BE2C (cell line): ENCODE results near the gene MLPH.

ENCODE experiments used
- DNase-seq: peaks from one replicate; pipeline ENCODE4 v3.0.0-alpha.2; 2020
- H3K27me3 ChIP-seq: fragments of 250-450 bp; sonication (Bioruptor Pico); 2 replicates; pipeline ENCODE4 v1.5.1; 2020; ENCODE audit warnings: mild to moderate bottlenecking
- H3K36me3 ChIP-seq: fragments of 250-450 bp; sonication (Bioruptor Pico); 2 replicates; pipeline ENCODE4 v1.5.1; 2020; ENCODE audit warnings: mild to moderate bottlenecking
- H3K4me1 ChIP-seq: fragments of 250-450 bp; sonication (Bioruptor Pico); 2 replicates; pipeline ENCODE4 v1.5.1; 2020
- H3K4me3 ChIP-seq: 2 replicates; pipeline ENCODE4 v1.5.1; 2011; ENCODE audit warnings: low read depth, low read length
- H3K9me3 ChIP-seq: fragments of 250-450 bp; sonication (Bioruptor Pico); 2 replicates; pipeline ENCODE4 v1.5.1; 2020
- TF ChIP-seq, protein P1 (sequence below): IDR thresholded peaks from 2 replicates; pipeline ENCODE4 v1.5.1; 2012; ENCODE audit warnings: mild to moderate bottlenecking, low read depth, low read length

MLPH gene

GRCh38 chr2:237444071-237444470 is 43.0 kb upstream of the MLPH start:
- no peak for DNase-seq
- no peaks in the 10 kb centered on the region for H3K36me3 ChIP-seq
- H3K9me3 ChIP-seq, result no peaks in the 10 kb centered on the region
- TF ChIP-seq, protein P1, sequence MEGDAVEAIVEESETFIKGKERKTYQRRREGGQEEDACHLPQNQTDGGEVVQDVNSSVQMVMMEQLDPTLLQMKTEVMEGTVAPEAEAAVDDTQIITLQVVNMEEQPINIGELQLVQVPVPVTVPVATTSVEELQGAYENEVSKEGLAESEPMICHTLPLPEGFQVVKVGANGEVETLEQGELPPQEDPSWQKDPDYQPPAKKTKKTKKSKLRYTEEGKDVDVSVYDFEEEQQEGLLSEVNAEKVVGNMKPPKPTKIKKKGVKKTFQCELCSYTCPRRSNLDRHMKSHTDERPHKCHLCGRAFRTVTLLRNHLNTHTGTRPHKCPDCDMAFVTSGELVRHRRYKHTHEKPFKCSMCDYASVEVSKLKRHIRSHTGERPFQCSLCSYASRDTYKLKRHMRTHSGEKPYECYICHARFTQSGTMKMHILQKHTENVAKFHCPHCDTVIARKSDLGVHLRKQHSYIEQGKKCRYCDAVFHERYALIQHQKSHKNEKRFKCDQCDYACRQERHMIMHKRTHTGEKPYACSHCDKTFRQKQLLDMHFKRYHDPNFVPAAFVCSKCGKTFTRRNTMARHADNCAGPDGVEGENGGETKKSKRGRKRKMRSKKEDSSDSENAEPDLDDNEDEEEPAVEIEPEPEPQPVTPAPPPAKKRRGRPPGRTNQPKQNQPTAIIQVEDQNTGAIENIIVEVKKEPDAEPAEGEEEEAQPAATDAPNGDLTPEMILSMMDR, result no peak
- peaks cover 4% of the 10 kb centered on the region; the same call in 1 of the 2 replicates for H3K4me1 ChIP-seq
- H3K4me3 ChIP-seq, result no peak overlapping the region
- H3K27me3 ChIP-seq, result no peaks in the 10 kb centered on the region

DNA sequence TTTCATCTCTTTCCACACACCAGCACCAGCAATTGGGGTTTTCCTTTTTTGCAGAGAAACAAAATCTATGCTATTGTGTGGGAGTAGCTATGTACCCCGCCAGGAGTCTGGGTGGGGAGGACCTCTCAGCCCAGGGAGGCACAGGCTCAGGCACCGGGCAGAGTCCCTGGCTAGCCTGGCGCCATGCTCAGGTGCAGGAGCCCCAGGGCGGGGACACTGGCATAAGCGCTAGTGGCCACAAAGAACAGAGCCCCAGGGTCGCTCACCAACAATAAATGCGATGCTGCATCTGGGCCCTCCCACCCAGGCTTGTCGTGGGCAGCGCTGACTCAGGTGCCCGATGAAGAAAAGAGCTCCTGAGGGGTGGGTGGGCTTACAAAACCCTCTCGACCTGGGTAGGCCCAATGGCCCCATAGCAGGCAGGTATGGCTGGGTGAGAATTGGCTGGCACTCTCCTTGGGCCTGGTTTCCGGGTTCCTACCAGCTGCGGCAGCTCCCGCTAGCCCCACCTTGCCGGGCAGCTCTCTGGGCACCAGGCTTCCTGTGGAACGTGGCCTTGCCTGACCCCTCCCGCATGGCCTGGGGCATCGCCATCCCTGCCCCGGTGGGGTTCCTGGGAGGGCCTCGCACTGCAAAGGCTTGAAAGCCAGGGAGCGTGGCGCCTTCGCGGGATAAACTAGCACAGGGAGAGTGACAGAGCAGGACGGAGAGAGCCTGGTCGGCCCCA is 41.3 kb upstream of the MLPH start:
- H3K9me3 ChIP-seq, result no peaks in the 10 kb centered on the region
- TF ChIP-seq, protein P1, result no peak

DNA sequence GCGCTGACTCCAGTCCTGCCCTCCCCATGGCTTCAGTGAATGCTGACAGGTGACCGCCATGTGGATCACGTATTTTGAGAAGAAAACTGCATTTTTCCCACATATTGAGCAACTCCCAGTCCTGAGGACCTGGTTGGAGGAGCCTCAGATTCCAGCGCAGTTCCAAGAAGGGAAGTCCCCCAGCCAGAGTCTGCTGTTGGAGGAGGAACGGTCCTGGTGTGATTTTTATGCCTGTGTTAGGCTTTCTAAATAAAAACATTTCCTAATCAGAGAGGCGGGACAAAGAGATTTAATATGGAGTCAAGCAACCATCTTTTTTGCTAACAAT is 40.7 kb upstream of the MLPH start:
- H3K4me1 ChIP-seq, result peaks cover 3% of the 10 kb centered on the region; the same call in 1 of the 2 replicates
- H3K4me3 ChIP-seq, result no peak overlapping the region
- no peaks in the 10 kb centered on the region for H3K27me3 ChIP-seq
- H3K36me3 ChIP-seq, result no peaks in the 10 kb centered on the region
- TF ChIP-seq, protein P1, result no peak
- no peak for DNase-seq
- no peaks in the 10 kb centered on the region for H3K9me3 ChIP-seq

More for the DNA sequence above, 41.3 kb upstream of the MLPH start:
- Histone ChIP-seq H3K27me3 (no peaks in the 10 kb centered on the region), H3K36me3 (no peaks in the 10 kb centered on the region), H3K4me1 (peaks cover 4% of the 10 kb centered on the region; the same call in 1 of the 2 replicates), H3K4me3 (no peak overlapping the region)
- DNase-seq, result no peak

GRCh38 chr2:237447496-237447895 is 39.6 kb upstream of the MLPH start:
- TF ChIP-seq, protein P1, result no peak
- Histone ChIP-seq H3K9me3 (no peaks in the 10 kb centered on the region), H3K4me1 (no peaks in the 10 kb centered on the region), H3K27me3 (no peaks in the 10 kb centered on the region), H3K4me3 (no peak overlapping the region), H3K36me3 (no peaks in the 10 kb centered on the region)
- no peak for DNase-seq

- H3K9me3 ChIP-seq, result no peaks in the 10 kb centered on the region
- no peaks in the 10 kb centered on the region for H3K36me3 ChIP-seq
- no peak for DNase-seq
- H3K27me3 ChIP-seq, result no peaks in the 10 kb centered on the region
- no peak overlapping the region for H3K4me3 ChIP-seq
- TF ChIP-seq, protein P1, result no peak
- no peaks in the 10 kb centered on the region for H3K4me1 ChIP-seq
Measured at GRCh38 chr2:237448171-237448570, 38.9 kb upstream of the MLPH start.

DNA sequence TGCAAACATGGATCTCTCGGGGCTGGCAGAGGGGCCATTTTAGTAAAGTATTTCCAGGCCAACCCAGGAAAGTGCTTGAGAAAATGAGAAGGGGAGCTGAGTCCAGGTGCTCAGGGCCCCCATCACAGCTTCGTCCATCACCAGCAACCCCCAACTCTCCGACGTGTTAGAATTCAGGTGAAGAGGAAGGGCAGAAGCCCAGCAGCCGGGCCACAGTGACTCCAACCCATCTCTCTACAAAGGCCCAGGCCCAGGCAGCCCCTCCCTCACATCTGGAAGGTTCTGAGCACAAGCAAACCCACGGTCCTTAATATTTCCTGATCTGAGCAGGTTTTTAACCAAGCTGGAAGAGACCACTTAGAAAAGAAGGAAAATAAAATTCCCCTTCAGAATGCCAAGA is 38.4 kb upstream of the MLPH start:
- Histone ChIP-seq H3K4me1 (no peaks in the 10 kb centered on the region), H3K4me3 (no peak overlapping the region), H3K9me3 (no peaks in the 10 kb centered on the region), H3K36me3 (no peaks in the 10 kb centered on the region), H3K27me3 (no peaks in the 10 kb centered on the region)
- DNase-seq, result no peak
- TF ChIP-seq, protein P1, result no peak
